HepG2 (cell line): ENCODE measurements around the gene PROM2. TPM values are rescaled to one million over a fixed set of nuclear protein-coding genes. Genes with fewer than 3 reads are reported as not detected.

Experiments
- ATAC-seq: fragments of 200-7000 bp; cut with Tn5 transposase; 3 replicates; pipeline ENCODE4 v1.9.1; 2020; ENCODE audit warnings: mild to moderate bottlenecking, moderate library complexity
- BruUV-seq: library from RNA; stranded (reverse); fragments of 400-500 nt; replicated peaks from 2 replicates; lab custom pipeline; 2021; lab: Mats Ljungman, UMichigan
- CTCF ChIA-PET: fragments of 300-600 bp; formaldehyde crosslinking; extraction: SDS; loops from one replicate; lab custom pipeline; 2021; ENCODE audit warnings: low total read pairs, inconsistent platforms, low intra/inter-chr PET ratio; lab: Yijun Ruan, JAX
- POLR2A ChIA-PET: fragments of 350-600 bp; sonication (Branson Sonifier 250); formaldehyde crosslinking; loops from one replicate; lab custom pipeline; 2020; ENCODE audit warnings: antibody characterized with exemption, inconsistent platforms; lab: Yijun Ruan, JAX
- DNase-seq: peaks from one replicate; pipeline ENCODE4 v3.0.0-alpha.2; 2015; ENCODE audit warnings: low spot score
- FAIRE-seq: peaks from 3 replicates; lab custom pipeline; 2011; peaks lifted over from hg19 to GRCh38; lab: Jason Lieb, UNC
- H2AFZ ChIP-seq: one replicate; pipeline ENCODE4 v1.6.1; 2011; ENCODE audit warnings: low read length, inconsistent platforms
- H3K27ac ChIP-seq: fragments of 300-600 bp; 3 replicates; pipeline ENCODE4 v1.8.0; 2011; ENCODE audit warnings: mixed run types, mild to moderate bottlenecking, mixed read lengths, low read length, inconsistent platforms; ENCODE audit not compliant: insufficient read depth; ENCODE audit errors: extremely low read length
- H3K27me3 ChIP-seq, 2 experiments: fragments of 200-600 bp in 1 of 2; 2 replicates in 1 of 2; 3 replicates in 1 of 2; pipeline versions ENCODE4 v1.6.0 to v1.8.0; 2011; ENCODE audit warnings: low read length in 2 of 2, mild to moderate bottlenecking in 2 of 2, moderate library complexity in 2 of 2, inconsistent platforms in 1 of 2; ENCODE audit not compliant: insufficient read depth in 2 of 2, control insufficient read depth in 1 of 2
- H3K36me3 ChIP-seq, 2 experiments: fragments of 200-600 bp in 1 of 2; replicated peaks in 1 of 2; 2 replicates in 1 of 2; 3 replicates in 1 of 2; pipeline versions ENCODE4 v1.5.1 to v1.8.0; 2011; ENCODE audit warnings: low read length in 2 of 2, inconsistent platforms in 1 of 2; ENCODE audit not compliant: insufficient read depth in 2 of 2, control insufficient read depth in 1 of 2
- H3K4me1 ChIP-seq: 2 replicates; pipeline ENCODE4 v1.5.1; 2012; ENCODE audit warnings: low read length, inconsistent platforms; ENCODE audit not compliant: insufficient read depth
- H3K4me2 ChIP-seq: 2 replicates; pipeline ENCODE4 v1.6.0; 2011; ENCODE audit warnings: low read depth, low read length, inconsistent platforms
- H3K4me3 ChIP-seq, 3 experiments: fragments of 200-600 bp in 1 of 3; sonication (generic), shearing (Covaris generic) in 1 of 3; replicated peaks in 1 of 3; 2 replicates each; pipeline ENCODE4 v1.5.1; 2011 to 2016; ENCODE audit warnings: low read length in 3 of 3, inconsistent platforms in 2 of 3, low read depth in 2 of 3, mild to moderate bottlenecking in 2 of 3, control low read depth in 1 of 3, mixed read lengths in 1 of 3; ENCODE audit not compliant: insufficient read depth in 1 of 3
- H3K79me2 ChIP-seq: one replicate; pipeline ENCODE4 v1.6.1; 2011; ENCODE audit warnings: low read length, inconsistent platforms; ENCODE audit not compliant: insufficient read depth
- H3K9ac ChIP-seq: 2 replicates; pipeline ENCODE4 v1.6.0; 2011; ENCODE audit warnings: mild to moderate bottlenecking, low read depth, low read length, inconsistent platforms; ENCODE audit not compliant: insufficient read depth
- H3K9me3 ChIP-seq: 2 replicates; pipeline ENCODE4 v1.5.1; 2012; ENCODE audit warnings: mild to moderate bottlenecking, low read length
- H4K20me1 ChIP-seq: 2 replicates; pipeline ENCODE4 v1.6.0; 2011; ENCODE audit warnings: inconsistent platforms, mild to moderate bottlenecking, low read length, moderate library complexity; ENCODE audit not compliant: insufficient read depth
- CBX5 ChIP-seq: sonication (generic); formaldehyde crosslinking; IDR thresholded peaks from 2 replicates; pipeline ENCODE4 v1.4.0; 2020; ENCODE audit warnings: missing genetic modification reagents, borderline replicate concordance
- MLX ChIP-seq: IDR thresholded peaks from 2 replicates; pipeline ENCODE4 v1.6.1; 2016
- NFYC ChIP-seq: IDR thresholded peaks from 2 replicates; pipeline ENCODE4 v1.6.1; 2016; ENCODE audit warnings: missing genetic modification reagents, missing compliant biosample characterization
- PLSCR1 ChIP-seq: sonication (generic); formaldehyde crosslinking; IDR thresholded peaks from 2 replicates; pipeline ENCODE4 v1.5.0; 2020; ENCODE audit warnings: missing genetic modification reagents, mild to moderate bottlenecking, borderline replicate concordance
- RBM22 ChIP-seq: fragments of 200-400 bp; formaldehyde crosslinking; optimal IDR thresholded peaks from 2 replicates; pipeline ENCODE3; 2017; ENCODE audit warnings: mild to moderate bottlenecking, low read length, moderate library complexity
- REPIN1 ChIP-seq: sonication (generic); formaldehyde crosslinking; IDR thresholded peaks from 2 replicates; pipeline ENCODE4 v1.8.0; 2022; ENCODE audit warnings: missing genetic modification reagents, low read depth, mild to moderate bottlenecking, borderline replicate concordance
- SNAPC2 ChIP-seq: sonication (generic); formaldehyde crosslinking; IDR thresholded peaks from 2 replicates; pipeline ENCODE4 v1.8.1; 2022; ENCODE audit warnings: mild to moderate bottlenecking, missing genetic modification reagents
- TRIM22 ChIP-seq: fragments of 450-650 bp; IDR thresholded peaks from 2 replicates; pipeline ENCODE4 v1.6.1; 2017
- ZNF704 ChIP-seq: sonication (generic); formaldehyde crosslinking; IDR thresholded peaks from 2 replicates; pipeline ENCODE4 v1.8.1; 2023; ENCODE audit warnings: mild to moderate bottlenecking, inconsistent platforms, moderate library complexity, missing genetic modification reagents, borderline replicate concordance
- ZSCAN21 ChIP-seq: sonication (generic); formaldehyde crosslinking; IDR thresholded peaks from 2 replicates; pipeline ENCODE4 v1.8.0; 2022; ENCODE audit warnings: mild to moderate bottlenecking, missing genetic modification reagents, moderate library complexity, borderline replicate concordance
- WGBS: methylation state at CpG from one replicate; pipeline ENCODE4 v1.1.6; 2017; ENCODE audit warnings: low lambda C conversion rate; 5-methylcytosine and 5-hydroxymethylcytosine counted together
- in situ Hi-C: cut with HindIII; loops from 2 replicates; pipeline ENCODE4 v1.10.0; 2017; ENCODE audit warnings: low pct_unique_long_range_greater_than_20kb; ENCODE audit not compliant: extremely low pct_ligation_motif_present
- intact Hi-C: fragments of 100-400 bp; cut with micrococcal nuclease; formaldehyde crosslinking; loops from one replicate; pipeline ENCODE4 v1.10.0; 2022; ENCODE audit not compliant: unreplicated experiment
- polyA plus RNA-seq, 8 experiments: library from polyadenylated mRNA; depleted of rRNA in 3 of 8; stranded (reverse) in 7 of 8; unstranded in 1 of 8; fragments of >200 nt; fragmentation: Illumina TruSeq in 4 of 8; extraction: Trizol in 4 of 8; gene quantifications; 2 replicates each; pipeline versions ENCODE4 v1.2.1 to v1.2.3, GENCODE V29; 2011 to 2016; ENCODE audit warnings: low read depth in 4 of 8, missing spikeins in 1 of 8, mixed read lengths in 1 of 8; ENCODE audit not compliant: insufficient read depth in 1 of 8
- total RNA-seq, 5 experiments: library from RNA; depleted of rRNA; stranded (reverse); fragments of >200 nt; fragmentation: Illumina TruSeq; extraction: Trizol; gene quantifications; 2 replicates each; pipeline ENCODE4 v1.2.3, GENCODE V29; 2016; ENCODE audit warnings: low read depth in 1 of 5

The PROM2 gene
- total and polyA plus RNA-seq, 2 of the 13 experiments (the other 11 are each of a cell fraction or from before 2014, with no cell fraction given) = not detected

GRCh38 chr2:95266781-95267430, 7.3 kb upstream of the PROM2 start:
- no peaks in the 10 kb centered on the region for H3K4me1 ChIP-seq
- no peaks in the 10 kb centered on the region for H3K9me3 ChIP-seq
- H2AFZ ChIP-seq = no peak overlapping the region
- in situ Hi-C loops = no loop called here
- WGBS = 21% methylated on average over 9 of the region's 10 CpGs
- H3K4me3 ChIP-seq = no peak overlapping the region
- ATAC-seq = no peak
- no peaks in the 10 kb centered on the region for H3K79me2 ChIP-seq
- TF ChIP-seq RBM22 = no peak
- TF ChIP-seq ZSCAN21 = no peak
- TF ChIP-seq ZNF704 = no peak
- no peak for TF ChIP-seq PLSCR1 (CRISPR knock-in tag)
- TF ChIP-seq REPIN1 (CRISPR knock-in tag) = no peak
- TF ChIP-seq CBX5 = no peak
- TF ChIP-seq NFYC (CRISPR knock-in tag) = no peak
- no peak for TF ChIP-seq SNAPC2 (CRISPR knock-in tag)
- TF ChIP-seq MLX (CRISPR knock-in tag) = no peak
- TF ChIP-seq TRIM22 = no peak
- TF ChIP-seq, all 625 proteins: peak for 0
- DNase-seq (no peak), FAIRE-seq (no peak)
- Histone ChIP-seq H3K36me3 (no peaks in the 10 kb centered on the region), H3K4me2 (no peak overlapping the region), H3K9ac (no peak overlapping the region), H4K20me1 (no peaks in the 10 kb centered on the region), H3K27ac (no peak overlapping the region), H3K27me3 (peaks cover 13 to 35% of the 10 kb centered on the region in 2 experiments; a peak in 2 of 5 replicates)
- CTCF ChIA-PET = no interaction called here
- POLR2A ChIA-PET = no interaction called here
- intact Hi-C loops = no loop called here
- BruUV-seq = no TSS peak
